ENCODE results near the gene GRAMD1B.

Gene GRAMD1B

GRCh38 chr11:123430721-123431497 lies 840 bp downstream of the GRAMD1B start:
- Histone ChIP-seq H3K36me3 (ENCODE audit: control insufficient read depth, insufficient read depth, low read length) (no peaks in the 10 kb centered on the region; the same call in 1 of the 2 replicates), H3K4me3 (ENCODE audit: low read depth, low read length) (peak overlapping the region; percentile 80), H3K27ac (ENCODE audit: low read depth, low read length) (peak overlapping the region; percentile 88), H3K9ac (ENCODE audit: low read depth, low read length) (peak overlapping the region; percentile 42; the same call in 1 of the 2 replicates), H3K4me1 (ENCODE audit: control insufficient read depth, insufficient read depth, low read length) (peaks cover 34% of the 10 kb centered on the region), H3K27me3 (ENCODE audit: control insufficient read depth, insufficient read depth, low read length) (peaks cover 42% of the 10 kb centered on the region), H3K9me3 (ENCODE audit: control insufficient read depth, insufficient read depth, low read length) (no peaks in the 10 kb centered on the region)

DNA sequence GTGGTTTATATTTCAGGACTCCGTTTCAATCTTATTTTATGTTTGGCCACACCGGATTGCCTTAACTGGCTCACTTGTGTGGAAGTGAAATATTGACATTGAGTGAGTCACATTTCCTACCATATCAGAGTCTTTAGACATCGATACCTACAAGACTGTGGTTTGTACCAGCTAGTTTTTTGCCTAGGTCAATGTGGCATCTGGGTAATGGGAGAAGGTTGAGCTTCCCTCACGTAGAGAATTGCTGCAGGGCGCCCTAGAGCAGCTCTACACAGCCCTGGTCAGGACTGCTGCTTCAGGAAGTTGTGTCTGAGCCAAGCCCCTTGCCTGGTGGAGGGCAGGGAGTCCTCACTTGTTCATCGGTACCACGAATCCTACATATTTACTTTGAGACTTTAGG lies 1.6 kb downstream of the GRAMD1B start:
- H3K27ac ChIP-seq (ENCODE audit: low read depth, low read length): no peak overlapping the region
- H3K4me3 ChIP-seq (ENCODE audit: low read depth, low read length): peak overlapping the region; percentile 80
- H3K36me3 ChIP-seq (ENCODE audit: control insufficient read depth, insufficient read depth, low read length): no peaks in the 10 kb centered on the region; the same call in 1 of the 2 replicates
- no peak overlapping the region for H3K9ac ChIP-seq (ENCODE audit: low read depth, low read length)
- H3K9me3 ChIP-seq (ENCODE audit: control insufficient read depth, insufficient read depth, low read length): no peaks in the 10 kb centered on the region
- H3K4me1 ChIP-seq (ENCODE audit: control insufficient read depth, insufficient read depth, low read length): peaks cover 27% of the 10 kb centered on the region
- H3K27me3 ChIP-seq (ENCODE audit: control insufficient read depth, insufficient read depth, low read length): peaks cover 35% of the 10 kb centered on the region

DNA sequence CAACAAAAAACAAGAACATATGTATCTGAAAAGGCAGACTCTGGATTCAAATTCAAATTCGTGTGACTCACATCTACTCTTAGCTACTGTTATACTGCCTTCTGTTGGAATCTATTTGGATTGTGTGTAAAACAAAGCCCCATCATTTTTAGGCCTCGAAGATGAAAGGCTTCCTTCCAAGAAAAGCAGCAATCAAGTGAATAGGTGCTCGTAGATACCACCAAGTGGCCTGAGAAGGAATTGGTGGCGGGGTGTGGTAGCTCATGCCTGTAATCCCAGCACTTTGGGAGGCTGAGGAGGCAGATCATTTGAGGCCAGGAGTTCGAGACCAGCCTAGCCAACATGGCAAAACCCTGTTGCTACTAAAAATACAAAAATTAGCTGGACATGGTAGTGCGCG lies 4.2 kb downstream of the GRAMD1B start:
- H3K27ac ChIP-seq (ENCODE audit: low read depth, low read length): no peak overlapping the region
- H3K36me3 ChIP-seq (ENCODE audit: control insufficient read depth, insufficient read depth, low read length): no peaks in the 10 kb centered on the region; the same call in 1 of the 2 replicates
- H3K4me3 ChIP-seq (ENCODE audit: low read depth, low read length): no peak overlapping the region
- H3K4me1 ChIP-seq (ENCODE audit: control insufficient read depth, insufficient read depth, low read length): peaks cover 36% of the 10 kb centered on the region
- no peaks in the 10 kb centered on the region for H3K9me3 ChIP-seq (ENCODE audit: control insufficient read depth, insufficient read depth, low read length)
- H3K9ac ChIP-seq (ENCODE audit: low read depth, low read length): no peak overlapping the region
- peaks cover 10% of the 10 kb centered on the region for H3K27me3 ChIP-seq (ENCODE audit: control insufficient read depth, insufficient read depth, low read length)

- Histone ChIP-seq H3K9me3 (ENCODE audit: control insufficient read depth, insufficient read depth, low read length) (no peaks in the 10 kb centered on the region), H3K9ac (ENCODE audit: low read depth, low read length) (no peak overlapping the region), H3K4me1 (ENCODE audit: control insufficient read depth, insufficient read depth, low read length) (peaks cover 30% of the 10 kb centered on the region), H3K36me3 (ENCODE audit: control insufficient read depth, insufficient read depth, low read length) (no peaks in the 10 kb centered on the region; the same call in 1 of the 2 replicates), H3K27me3 (ENCODE audit: control insufficient read depth, insufficient read depth, low read length) (peaks cover 9% of the 10 kb centered on the region), H3K4me3 (ENCODE audit: low read depth, low read length) (peak overlapping the region; percentile 34; the same call in 1 of the 2 replicates), H3K27ac (ENCODE audit: low read depth, low read length) (peak overlapping the region; percentile 74)
These were observed 4.8 kb downstream of the GRAMD1B start for GRCh38 chr11:123434911-123435310.

GRCh38 chr11:123437236-123437979 lies 7.3 kb downstream of the GRAMD1B start:
- H3K4me1 ChIP-seq (ENCODE audit: control insufficient read depth, insufficient read depth, low read length): peaks cover 25% of the 10 kb centered on the region
- no peaks in the 10 kb centered on the region; the same call in 1 of the 2 replicates for H3K36me3 ChIP-seq (ENCODE audit: control insufficient read depth, insufficient read depth, low read length)
- H3K9ac ChIP-seq (ENCODE audit: low read depth, low read length): no peak overlapping the region
- no peak overlapping the region for H3K4me3 ChIP-seq (ENCODE audit: low read depth, low read length)
- H3K27me3 ChIP-seq (ENCODE audit: control insufficient read depth, insufficient read depth, low read length): no peaks in the 10 kb centered on the region
- no peak overlapping the region for H3K27ac ChIP-seq (ENCODE audit: low read depth, low read length)
- no peaks in the 10 kb centered on the region for H3K9me3 ChIP-seq (ENCODE audit: control insufficient read depth, insufficient read depth, low read length)

DNA sequence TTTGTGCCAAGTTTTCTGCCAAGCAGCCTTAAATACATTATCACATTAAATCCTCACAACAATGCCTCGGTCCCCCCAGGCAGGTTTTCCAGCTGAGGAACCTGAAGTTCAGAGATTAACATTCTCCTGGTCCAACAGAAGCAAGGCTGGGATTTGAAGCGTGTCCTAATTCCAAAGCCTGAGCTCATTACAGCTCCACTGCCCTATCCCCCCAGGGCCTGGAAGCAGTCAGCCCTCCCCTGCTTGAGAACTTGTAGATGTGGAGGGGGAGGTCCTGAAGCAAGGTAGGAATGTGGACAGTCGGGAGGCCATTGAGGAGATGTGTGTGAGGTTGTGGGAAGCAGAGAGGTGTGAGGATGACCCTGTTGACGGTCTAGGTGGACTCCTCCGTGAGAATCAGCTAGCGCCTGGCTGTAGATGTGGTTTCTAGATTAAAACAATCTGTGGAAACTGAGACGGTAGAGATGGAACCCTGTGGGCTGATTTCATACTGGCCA lies 8.1 kb downstream of the GRAMD1B start:
- peaks cover under 1% of the 10 kb centered on the region; the same call in 1 of the 2 replicates for H3K9me3 ChIP-seq (ENCODE audit: control insufficient read depth, insufficient read depth, low read length)
- no peak overlapping the region for H3K27ac ChIP-seq (ENCODE audit: low read depth, low read length)
- no peak overlapping the region for H3K9ac ChIP-seq (ENCODE audit: low read depth, low read length)
- no peaks in the 10 kb centered on the region for H3K27me3 ChIP-seq (ENCODE audit: control insufficient read depth, insufficient read depth, low read length)
- no peak overlapping the region for H3K4me3 ChIP-seq (ENCODE audit: low read depth, low read length)
- peaks cover 25% of the 10 kb centered on the region for H3K4me1 ChIP-seq (ENCODE audit: control insufficient read depth, insufficient read depth, low read length)
- no peaks in the 10 kb centered on the region; the same call in 1 of the 2 replicates for H3K36me3 ChIP-seq (ENCODE audit: control insufficient read depth, insufficient read depth, low read length)

GRCh38 chr11:123439616-123440015 lies 9.5 kb downstream of the GRAMD1B start:
- H3K9me3 ChIP-seq (ENCODE audit: control insufficient read depth, insufficient read depth, low read length): peaks cover 2% of the 10 kb centered on the region; the same call in 1 of the 2 replicates
- H3K27ac ChIP-seq (ENCODE audit: low read depth, low read length): no peak overlapping the region
- no peaks in the 10 kb centered on the region; the same call in 1 of the 2 replicates for H3K36me3 ChIP-seq (ENCODE audit: control insufficient read depth, insufficient read depth, low read length)
- no peaks in the 10 kb centered on the region for H3K27me3 ChIP-seq (ENCODE audit: control insufficient read depth, insufficient read depth, low read length)
- no peak overlapping the region for H3K9ac ChIP-seq (ENCODE audit: low read depth, low read length)
- no peak overlapping the region for H3K4me3 ChIP-seq (ENCODE audit: low read depth, low read length)
- peaks cover 30% of the 10 kb centered on the region for H3K4me1 ChIP-seq (ENCODE audit: control insufficient read depth, insufficient read depth, low read length)

GRCh38 chr11:123441161-123441560 lies 11.1 kb downstream of the GRAMD1B start:
- Histone ChIP-seq H3K9ac (ENCODE audit: low read depth, low read length) (no peak overlapping the region), H3K36me3 (ENCODE audit: control insufficient read depth, insufficient read depth, low read length) (no peaks in the 10 kb centered on the region), H3K4me1 (ENCODE audit: control insufficient read depth, insufficient read depth, low read length) (peaks cover 22% of the 10 kb centered on the region)

DNA sequence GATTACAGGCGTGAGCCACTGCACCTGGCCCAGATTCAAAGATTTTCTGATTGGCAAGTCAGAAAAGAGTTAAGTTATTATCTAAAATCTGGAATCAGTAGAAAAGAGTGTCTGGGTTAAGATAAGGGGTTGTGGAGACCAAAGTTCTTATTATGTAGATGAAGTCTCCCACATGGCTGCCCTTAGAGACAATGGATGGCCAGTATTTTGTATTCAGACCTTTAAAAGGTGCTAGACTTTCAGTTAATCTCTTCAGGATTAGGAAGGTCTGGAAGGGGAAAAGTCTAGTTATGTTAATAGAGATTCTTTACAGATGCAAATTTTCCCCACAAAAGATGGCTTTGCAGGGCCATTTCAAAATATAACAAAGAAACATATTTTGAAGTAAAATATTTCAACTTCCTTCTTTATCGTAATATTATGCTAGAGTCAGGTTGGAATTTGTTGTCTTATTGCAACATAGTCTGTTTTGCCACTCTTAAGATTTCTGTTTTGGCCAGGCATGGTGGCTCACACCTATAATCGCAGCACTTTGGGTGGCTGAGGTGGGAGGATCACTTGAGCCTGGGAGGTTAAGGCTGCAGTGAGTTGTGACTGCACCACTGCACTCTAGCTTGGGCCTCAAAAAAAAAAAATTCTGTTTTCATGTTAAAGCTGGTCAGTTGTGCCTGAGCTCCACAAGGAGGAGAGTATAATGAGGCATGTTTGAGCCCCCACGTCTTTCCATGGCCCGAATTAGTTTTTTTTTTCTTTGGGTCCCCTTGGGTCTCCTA lies 14.0 kb downstream of the GRAMD1B start:
- H3K27ac ChIP-seq (ENCODE audit: low read depth, low read length): peak overlapping the region; percentile 92
- H3K36me3 ChIP-seq (ENCODE audit: control insufficient read depth, insufficient read depth, low read length): no peaks in the 10 kb centered on the region
- H3K4me3 ChIP-seq (ENCODE audit: low read depth, low read length): no peak overlapping the region
- H3K9ac ChIP-seq (ENCODE audit: low read depth, low read length): no peak overlapping the region
- H3K4me1 ChIP-seq (ENCODE audit: control insufficient read depth, insufficient read depth, low read length): peaks cover 8% of the 10 kb centered on the region
- H3K9me3 ChIP-seq (ENCODE audit: control insufficient read depth, insufficient read depth, low read length): peaks cover 2% of the 10 kb centered on the region; the same call in 1 of the 2 replicates
- H3K27me3 ChIP-seq (ENCODE audit: control insufficient read depth, insufficient read depth, low read length): no peaks in the 10 kb centered on the region

More at GRCh38 chr11:123441161-123441560, 11.1 kb downstream of the GRAMD1B start:
- no peak overlapping the region for H3K4me3 ChIP-seq (ENCODE audit: low read depth, low read length)
- H3K27me3 ChIP-seq (ENCODE audit: control insufficient read depth, insufficient read depth, low read length): no peaks in the 10 kb centered on the region
- peaks cover 2% of the 10 kb centered on the region; the same call in 1 of the 2 replicates for H3K9me3 ChIP-seq (ENCODE audit: control insufficient read depth, insufficient read depth, low read length)
- no peak overlapping the region for H3K27ac ChIP-seq (ENCODE audit: low read depth, low read length)

DNA sequence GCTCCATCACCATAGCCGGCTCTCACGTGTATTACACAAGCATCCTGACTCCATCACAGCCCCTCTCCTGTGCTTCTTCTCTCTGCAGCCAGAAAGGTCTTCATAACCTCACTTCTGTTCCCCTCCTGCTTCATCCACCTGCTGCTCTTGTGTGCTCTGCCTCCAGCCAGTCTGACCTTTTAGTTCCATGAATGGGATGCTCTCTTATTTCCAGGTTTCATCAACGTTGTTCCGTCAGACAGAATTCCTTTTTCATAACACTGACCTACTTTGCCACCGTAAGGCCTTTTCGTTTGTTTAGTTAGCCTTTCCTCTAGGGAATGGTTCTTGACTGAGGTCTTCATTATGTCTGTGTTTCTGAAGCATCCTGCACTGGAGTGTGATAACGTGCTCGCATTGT lies 18.8 kb downstream of the GRAMD1B start:
- H3K4me1 ChIP-seq (ENCODE audit: control insufficient read depth, insufficient read depth, low read length): peaks cover 8% of the 10 kb centered on the region
- H3K9ac ChIP-seq (ENCODE audit: low read depth, low read length): no peak overlapping the region
- no peaks in the 10 kb centered on the region for H3K9me3 ChIP-seq (ENCODE audit: control insufficient read depth, insufficient read depth, low read length)
- H3K36me3 ChIP-seq (ENCODE audit: control insufficient read depth, insufficient read depth, low read length): no peaks in the 10 kb centered on the region
- no peaks in the 10 kb centered on the region for H3K27me3 ChIP-seq (ENCODE audit: control insufficient read depth, insufficient read depth, low read length)
- H3K27ac ChIP-seq (ENCODE audit: low read depth, low read length): no peak overlapping the region
- H3K4me3 ChIP-seq (ENCODE audit: low read depth, low read length): no peak overlapping the region

All from HUES48 (cell line).